RPMI7951 (cell line): ENCODE data around the gene UNC5A. TPM values are rescaled to one million over a fixed set of nuclear protein-coding genes. Genes with fewer than 3 reads are reported as not detected.

Experiments
- DNase-seq: peaks from one replicate; pipeline ENCODE4 v3.0.0-alpha.2; 2012; ENCODE audit warnings: low read depth
- total RNA-seq: library from RNA; depleted of rRNA; stranded (reverse); fragments of >200 nt; shearing (Covaris generic); gene quantifications from 2 replicates; pipeline ENCODE4 v1.2.3, GENCODE V29; 2014; rRNA removed

UNC5A gene
- 0.10 TPM in 1 of 2 replicates, not detected in the other for total RNA-seq

GRCh38 chr5:176810081-176810597, at the start of gene UNC5A:
TSS of gene UNC5A (plus strand) at chr5:176810559. CDS start at chr5:176810751, 192 bp downstream.
- peak; percentile 14 for DNase-seq

- no peak for DNase-seq
These were observed 48.6 kb upstream of the UNC5A start for GRCh38 chr5:176761755-176762154.

GRCh38 chr5:176762489-176762888, 47.9 kb upstream of the UNC5A start:
- peak; percentile 43 for DNase-seq

- no peak for DNase-seq
These were observed 44.7 kb upstream of the UNC5A start for GRCh38 chr5:176765687-176766086.

- DNase-seq: no peak
These were observed 42.0 kb upstream of the UNC5A start for GRCh38 chr5:176768174-176768970.

GRCh38 chr5:176769911-176770310, 40.4 kb upstream of the UNC5A start:
- no peak for DNase-seq

- DNase-seq: no peak
These were observed 39.9 kb upstream of the UNC5A start for GRCh38 chr5:176770431-176770830.

GRCh38 chr5:176771102-176771845, 39.1 kb upstream of the UNC5A start:
- DNase-seq: no peak

GRCh38 chr5:176772271-176773210, 37.8 kb upstream of the UNC5A start:
- no peak for DNase-seq

GRCh38 chr5:176773408-176774035, 36.8 kb upstream of the UNC5A start:
- no peak for DNase-seq

- DNase-seq: no peak
These were observed 35.9 kb upstream of the UNC5A start for GRCh38 chr5:176774216-176775171.

- DNase-seq: peak; percentile 48
These were observed 35.0 kb upstream of the UNC5A start for GRCh38 chr5:176775409-176775808.

- no peak for DNase-seq
These were observed 34.1 kb upstream of the UNC5A start for GRCh38 chr5:176776141-176776865.

- DNase-seq: no peak
These were observed 33.4 kb upstream of the UNC5A start for GRCh38 chr5:176776916-176777315.

- DNase-seq: no peak
These were observed 31.4 kb upstream of the UNC5A start for GRCh38 chr5:176778921-176779465.

- DNase-seq: no peak
These were observed 30.8 kb upstream of the UNC5A start for GRCh38 chr5:176779537-176779936.

- no peak for DNase-seq
These were observed 29.9 kb upstream of the UNC5A start for GRCh38 chr5:176780176-176781053.

- DNase-seq: no peak
These were observed 29.3 kb upstream of the UNC5A start for GRCh38 chr5:176781054-176781375.
